Stomach (tissue), 4 donors: ENCODE measurements around the gene ANAPC4.

Experiments
- CTCF ChIP-seq, 7 experiments: fragments of 450-650 bp in 4 of 7; fragments of 200-600 bp in 3 of 7; sonication (generic) in 3 of 7; IDR thresholded peaks; one replicate each; pipeline ENCODE4 v1.5.1; 2016 to 2019; ENCODE audit warnings: antibody characterized with exemption in 7 of 7, control low read depth in 2 of 7, mild to moderate bottlenecking in 1 of 7
- POLR2AphosphoS5 ChIP-seq, 3 donors: sonication (generic); formaldehyde crosslinking; IDR thresholded peaks; one replicate each; pipeline ENCODE4 v1.6.1; 2016; ENCODE audit warnings: antibody characterized with exemption in 3 of 3

DNA sequence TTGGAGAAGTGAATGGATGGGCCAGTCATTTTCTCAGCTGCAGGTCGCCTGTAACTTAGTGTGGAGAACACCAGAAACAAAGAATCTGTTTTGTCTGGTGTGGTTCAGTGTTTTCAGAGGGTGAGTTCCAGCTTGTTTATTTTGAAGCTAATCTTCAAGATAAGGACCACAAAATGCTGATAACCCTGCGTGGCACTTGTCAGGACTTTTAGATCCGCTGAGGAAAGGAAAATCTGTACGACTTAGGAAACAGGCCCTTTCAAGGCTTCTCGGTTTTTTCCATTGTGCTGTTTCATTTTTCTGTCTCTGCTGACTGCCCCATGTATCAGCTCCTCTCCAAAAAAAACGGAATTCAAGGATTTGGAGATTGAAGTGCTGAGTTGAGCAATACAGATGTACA is 8.7 kb upstream of the ANAPC4 start:
- TF ChIP-seq CTCF (IDR thresholded peaks at IDR 0.05) (no peak), POLR2AphosphoS5 (IDR thresholded peaks at IDR 0.05) (no peak)
